Activated CD4-positive, alpha-beta T cell treated with anti-CD3 and anti-CD28 coated beads for 36 hours (primary cell): ENCODE data around the gene NUDT8. TPM values are rescaled to one million over a fixed set of nuclear protein-coding genes. Genes with fewer than 3 reads are reported as not detected.

Source experiments
- ATAC-seq: fragments of 200-7000 bp; cut with Tn5 transposase; one replicate; pipeline ENCODE4 v1.10.0; 2021; ENCODE audit warnings: mild to moderate bottlenecking, moderate library complexity
- CTCF ChIA-PET: fragments of 350-600 bp; sonication (Branson Sonifier 250); formaldehyde crosslinking; loops from one replicate; lab custom pipeline; 2021; ENCODE audit warnings: antibody characterized with exemption; lab: Charles Lee
- POLR2A ChIA-PET: fragments of 350-600 bp; sonication (Branson Sonifier 250); formaldehyde crosslinking; loops from one replicate; lab custom pipeline; 2021; ENCODE audit warnings: antibody characterized with exemption, inconsistent platforms; lab: Charles Lee
- DNase-seq: peaks from one replicate; pipeline ENCODE4 v3.0.0-alpha.2; 2020
- H3K27ac Mint-ChIP-seq: one replicate; pipeline ENCODE4 v1.8.0; 2021; ENCODE audit warnings: mixed read lengths
- H3K27me3 Mint-ChIP-seq: one replicate; pipeline ENCODE4 v1.8.0; 2021; ENCODE audit warnings: mixed read lengths
- H3K36me3 Mint-ChIP-seq: one replicate; pipeline ENCODE4 v1.8.0; 2021; ENCODE audit warnings: low read depth, mixed read lengths
- H3K4me1 Mint-ChIP-seq: one replicate; pipeline ENCODE4 v1.8.0; 2021; ENCODE audit warnings: mixed read lengths
- H3K4me3 Mint-ChIP-seq: one replicate; pipeline ENCODE4 v1.8.0; 2021; ENCODE audit warnings: mild to moderate bottlenecking, moderate library complexity, mixed read lengths
- H3K9me3 Mint-ChIP-seq: one replicate; pipeline ENCODE4 v1.8.0; 2021; ENCODE audit warnings: low read depth, mixed read lengths
- intact Hi-C, 2 experiments: fragments of 100-400 bp; cut with DNase I in 1 of 2; cut with micrococcal nuclease in 1 of 2; formaldehyde crosslinking; loops; one replicate each; pipeline versions ENCODE4 v1.14.2 to v1.15.1; 2022 to 2024; cut with DNase I, micrococcal nuclease
- total RNA-seq, 2 experiments: library from RNA; stranded (reverse); gene quantifications; one replicate each; pipeline ENCODE4 v1.2.3, GENCODE V29; 2021

Gene NUDT8
- total RNA-seq, 2 experiments from 2014 or later: 17.0 to 23.4 TPM

- DNase-seq: no peak
- Mint-ChIP-seq H3K4me1 (peaks cover 8% of the 10 kb centered on the region), H3K27ac (no peak overlapping the region), H3K4me3 (no peak overlapping the region), H3K36me3 (no peaks in the 10 kb centered on the region), H3K9me3 (no peaks in the 10 kb centered on the region), H3K27me3 (peaks cover 3% of the 10 kb centered on the region)
- ATAC-seq: peak; percentile 37
- ChIA-PET POLR2A (no interaction called here), CTCF (interaction anchor here (0.6 to 4.5 kb wide), 4 partner anchors 10 to 78 kb away, joined by 3 to 42 read pairs (median 7); partner anchors contain the start of gene NUDT8)
- intact Hi-C loops: no loop called here
Observed at GRCh38 chr11:67656278-67656922, 26.7 kb upstream of the NUDT8 start.

DNA sequence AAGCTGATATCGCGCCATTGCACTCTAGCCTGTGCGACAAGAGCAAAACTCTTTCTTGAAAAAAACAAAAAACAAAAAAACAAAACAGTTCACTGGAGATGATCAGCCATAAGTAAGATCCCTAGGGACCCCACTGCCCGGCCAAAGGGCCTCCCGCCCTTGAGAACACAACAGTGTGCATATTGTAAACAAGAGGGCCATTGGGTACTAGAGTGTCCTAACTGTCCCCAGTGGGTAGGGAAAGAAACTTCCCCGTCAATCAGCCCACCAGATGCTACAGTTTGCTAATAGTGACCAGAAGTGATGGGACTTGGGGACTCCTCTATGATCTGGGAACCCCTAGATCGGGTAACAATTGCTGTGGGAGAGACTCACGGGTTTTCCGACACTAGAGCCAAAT lies 24.5 kb upstream of the NUDT8 start:
- Mint-ChIP-seq H3K27ac (no peak overlapping the region), H3K36me3 (no peaks in the 10 kb centered on the region), H3K4me1 (peaks cover 24% of the 10 kb centered on the region), H3K4me3 (no peak overlapping the region), H3K9me3 (no peaks in the 10 kb centered on the region), H3K27me3 (no peaks in the 10 kb centered on the region)
- intact Hi-C loops: no loop called here
- CTCF ChIA-PET: interaction anchor here (0.6 to 1.2 kb wide), 2 partner anchors 27 to 66 kb away, joined by 3 to 5 read pairs; no protein-coding TSS in a partner anchor
- POLR2A ChIA-PET: no interaction called here
- ATAC-seq (no peak), DNase-seq (no peak)

DNA sequence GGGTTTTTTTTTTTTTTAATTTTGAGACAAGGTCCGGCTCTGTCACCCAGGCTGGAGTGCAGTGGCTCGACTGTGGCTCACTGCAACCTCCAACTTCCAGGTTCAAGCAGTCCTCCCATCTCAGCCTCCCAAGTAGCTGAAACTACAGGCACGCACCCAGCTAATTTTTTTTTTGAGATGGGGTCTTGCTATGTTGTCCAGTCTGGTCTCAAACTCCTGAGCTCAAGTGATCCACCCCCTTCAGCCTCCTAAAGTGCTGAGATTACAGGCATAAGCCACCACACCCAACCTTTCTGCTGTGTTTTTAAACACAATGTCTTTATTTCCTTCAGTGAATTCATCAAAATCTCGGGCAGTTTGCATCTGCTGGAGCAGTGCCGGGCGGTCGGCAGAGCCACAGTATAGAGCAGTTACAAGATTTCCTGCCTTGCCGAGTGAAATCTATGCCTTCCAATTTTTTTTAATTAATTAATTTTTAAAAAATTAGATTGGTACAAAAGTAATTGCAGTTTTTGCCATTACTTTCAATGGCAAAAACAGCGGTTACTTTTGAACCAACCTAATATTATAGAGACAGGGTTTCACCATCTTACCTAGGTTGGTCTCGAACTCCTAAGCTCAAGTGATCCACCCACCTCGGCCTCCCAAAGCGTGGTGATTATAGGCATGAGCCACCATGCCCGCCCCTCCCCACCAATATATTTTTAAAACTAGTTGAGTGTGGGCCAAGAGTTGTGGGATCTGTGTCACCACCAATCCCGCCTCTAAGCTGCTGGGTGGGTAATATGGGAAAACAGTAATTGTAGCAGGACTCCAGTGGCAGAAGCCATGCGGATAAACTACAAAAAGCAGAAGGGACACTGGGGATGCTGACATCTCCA lies 23.5 kb upstream of the NUDT8 start:
- Mint-ChIP-seq H3K27ac (no peak overlapping the region), H3K4me3 (no peak overlapping the region), H3K27me3 (no peaks in the 10 kb centered on the region), H3K36me3 (no peaks in the 10 kb centered on the region), H3K9me3 (no peaks in the 10 kb centered on the region), H3K4me1 (peaks cover 27% of the 10 kb centered on the region)
- ATAC-seq: no peak
- CTCF ChIA-PET: interaction anchor here (1.2 kb wide), 1 partner anchor 26 kb away, joined by 5 read pairs; no protein-coding TSS in a partner anchor
- no peak for DNase-seq
- POLR2A ChIA-PET: no interaction called here
- intact Hi-C loops: no loop called here

- CTCF ChIA-PET: interaction anchor here (0.6 to 2.0 kb wide), 4 partner anchors 7 to 1106 kb away, joined by 3 to 9 read pairs (median 4); partner anchors contain the start of genes NUDT8 and ZDHHC24
- H3K36me3 Mint-ChIP-seq: no peaks in the 10 kb centered on the region
- intact Hi-C loops: no loop called here
- DNase-seq (no peak), ATAC-seq (no peak)
- POLR2A ChIA-PET: interaction anchor here (0.9 to 1.5 kb wide), 2 partner anchors 13 to 19 kb away, joined by 3 to 4 read pairs; partner anchors contain the start of gene TBX10
- no peak overlapping the region for H3K4me3 Mint-ChIP-seq
- H3K27ac Mint-ChIP-seq: no peak overlapping the region
- no peaks in the 10 kb centered on the region for H3K9me3 Mint-ChIP-seq
- H3K4me1 Mint-ChIP-seq: peaks cover 23% of the 10 kb centered on the region
- no peaks in the 10 kb centered on the region for H3K27me3 Mint-ChIP-seq
Observed at GRCh38 chr11:67651976-67652781, 22.4 kb upstream of the NUDT8 start.

- Mint-ChIP-seq H3K27ac (peak overlapping the region; percentile 88), H3K4me1 (peaks cover 36% of the 10 kb centered on the region), H3K36me3 (no peaks in the 10 kb centered on the region), H3K9me3 (no peaks in the 10 kb centered on the region), H3K4me3 (peak overlapping the region; percentile 77), H3K27me3 (no peaks in the 10 kb centered on the region)
- intact Hi-C loops: loop anchor here in 1 of 2 experiments (5.0 kb wide), 1 partner anchor 57 kb away; no protein-coding TSS in a partner anchor
- no peak for DNase-seq
- ChIA-PET CTCF (interaction anchor here (0.6 to 1.0 kb wide), 2 partner anchors 20 to 608 kb away, joined by 3 to 4 read pairs; partner anchors contain the start of gene NUDT8), POLR2A (no interaction called here)
- ATAC-seq: peak; percentile 15
Observed at GRCh38 chr11:67649634-67650510, 20.1 kb upstream of the NUDT8 start.

DNA sequence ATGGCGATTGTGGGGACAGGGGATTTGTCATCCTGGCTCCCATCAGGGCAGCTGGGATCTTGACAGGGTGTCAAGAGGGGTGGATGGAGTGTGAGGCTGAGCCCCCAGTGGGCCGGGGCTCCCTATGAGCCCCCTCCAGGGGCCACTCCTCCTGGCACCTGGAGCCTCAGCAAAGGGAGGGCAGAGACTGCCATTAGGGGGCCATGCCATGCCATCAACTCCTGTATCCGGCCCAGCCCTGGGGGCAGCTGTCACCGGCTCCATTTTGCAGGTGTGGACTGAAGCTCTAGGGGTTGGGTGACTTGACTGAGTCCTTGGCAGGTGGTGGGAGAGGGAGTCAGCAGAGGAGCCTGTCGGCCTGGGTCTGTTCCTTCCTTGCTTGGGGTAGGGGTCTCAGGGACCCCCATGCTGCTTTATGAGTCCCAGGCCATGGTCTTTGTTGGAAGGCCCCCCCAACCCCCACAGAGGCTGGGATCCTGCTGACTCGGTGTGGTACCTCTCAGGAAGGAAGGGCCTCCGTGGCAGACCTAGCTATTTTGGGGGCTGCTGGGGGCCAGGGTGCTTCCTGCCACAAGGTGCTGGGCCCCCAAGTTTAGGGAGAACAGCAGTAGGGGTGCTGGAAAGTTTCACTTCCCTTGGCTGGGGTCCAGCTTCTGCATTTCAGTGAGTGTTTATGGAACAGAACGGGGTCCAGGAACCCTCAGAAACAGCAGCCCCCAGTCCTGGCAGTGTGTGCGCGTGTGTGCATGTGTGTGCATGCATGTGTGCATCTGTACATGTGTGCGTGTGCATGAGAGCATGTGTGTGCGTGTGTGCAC lies 19.3 kb upstream of the NUDT8 start:
- intact Hi-C loops: loop anchor here in 1 of 2 experiments (5.0 kb wide), 1 partner anchor 58 kb away; no protein-coding TSS in a partner anchor
- Mint-ChIP-seq H3K27ac (no peak overlapping the region), H3K36me3 (no peaks in the 10 kb centered on the region), H3K4me1 (peaks cover 36% of the 10 kb centered on the region), H3K27me3 (no peaks in the 10 kb centered on the region), H3K4me3 (no peak overlapping the region), H3K9me3 (no peaks in the 10 kb centered on the region)
- ChIA-PET CTCF (interaction anchor here (0.5 to 1.9 kb wide), 12 partner anchors 9 to 284 kb away, joined by 3 to 8 read pairs (median 3); partner anchors contain the start of gene NUDT8), POLR2A (no interaction called here)
- ATAC-seq (no peak), DNase-seq (no peak)

DNA sequence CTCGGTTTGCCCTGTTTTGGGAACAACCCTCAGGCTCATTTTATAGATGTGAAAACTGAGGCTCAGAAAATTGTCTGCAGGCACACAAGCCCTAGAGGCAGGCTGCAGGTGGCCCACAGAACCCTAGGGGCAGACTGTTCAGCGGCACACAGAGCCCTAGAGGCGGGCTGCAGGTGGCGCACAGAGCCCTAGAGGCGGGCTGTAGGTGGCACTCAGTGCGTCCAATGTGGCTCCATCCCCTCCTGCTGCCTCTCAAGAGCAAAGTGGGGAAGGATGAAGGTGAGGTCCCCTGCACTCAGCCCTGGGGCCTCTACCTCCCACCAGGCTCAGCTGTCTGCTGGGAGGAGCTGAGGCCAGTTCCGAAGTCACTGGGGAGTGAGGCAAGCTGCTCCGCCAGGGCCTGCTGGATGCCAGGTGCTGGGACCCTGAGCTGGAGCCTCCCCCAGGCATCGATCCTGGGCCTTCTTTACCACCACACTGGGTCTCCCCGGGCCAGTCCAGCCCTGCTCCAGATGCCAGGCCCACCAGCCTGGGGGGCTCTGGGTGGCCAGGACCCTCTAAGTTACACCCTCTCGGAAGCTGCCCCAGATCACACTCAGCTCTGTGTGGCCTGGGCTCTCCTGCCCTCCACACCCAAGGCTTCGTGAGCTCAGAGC lies 18.5 kb upstream of the NUDT8 start:
- Mint-ChIP-seq H3K4me3 (no peak overlapping the region), H3K4me1 (peaks cover 36% of the 10 kb centered on the region), H3K27ac (no peak overlapping the region), H3K27me3 (no peaks in the 10 kb centered on the region), H3K36me3 (no peaks in the 10 kb centered on the region), H3K9me3 (no peaks in the 10 kb centered on the region)
- peak; percentile 93 for ATAC-seq
- peak; percentile 84 for DNase-seq
- POLR2A ChIA-PET: no interaction called here
- CTCF ChIA-PET: interaction anchor here (0.6 to 2.3 kb wide), 14 partner anchors 8 to 283 kb away, joined by 3 to 10 read pairs (median 3); no protein-coding TSS in a partner anchor
- intact Hi-C loops: loop anchor here in 1 of 2 experiments (5.0 kb wide), 1 partner anchor 59 kb away; no protein-coding TSS in a partner anchor

GRCh38 chr11:67647471-67647870 lies 17.7 kb upstream of the NUDT8 start:
- ATAC-seq (no peak), DNase-seq (no peak)
- H3K27ac Mint-ChIP-seq: no peak overlapping the region
- H3K27me3 Mint-ChIP-seq: no peaks in the 10 kb centered on the region
- no peaks in the 10 kb centered on the region for H3K36me3 Mint-ChIP-seq
- no peaks in the 10 kb centered on the region for H3K9me3 Mint-ChIP-seq
- H3K4me1 Mint-ChIP-seq: peaks cover 36% of the 10 kb centered on the region
- ChIA-PET CTCF (interaction anchor here (0.8 to 2.3 kb wide), 8 partner anchors 8 to 72 kb away, joined by 3 to 10 read pairs (median 4); no protein-coding TSS in a partner anchor), POLR2A (interaction anchor here (0.7 kb wide), 1 partner anchor 459 kb away, joined by 3 read pairs; no protein-coding TSS in a partner anchor)
- H3K4me3 Mint-ChIP-seq: no peak overlapping the region
- intact Hi-C loops: loop anchor here in 1 of 2 experiments (5.0 kb wide), 1 partner anchor 60 kb away; no protein-coding TSS in a partner anchor
